Measurements from ENCODE around the gene ZC3H10.

Gene ZC3H10

GRCh38 chr12:56128670-56129205 lies 10.7 kb downstream of the ZC3H10 start:
- no peak for DNase-seq

DNA sequence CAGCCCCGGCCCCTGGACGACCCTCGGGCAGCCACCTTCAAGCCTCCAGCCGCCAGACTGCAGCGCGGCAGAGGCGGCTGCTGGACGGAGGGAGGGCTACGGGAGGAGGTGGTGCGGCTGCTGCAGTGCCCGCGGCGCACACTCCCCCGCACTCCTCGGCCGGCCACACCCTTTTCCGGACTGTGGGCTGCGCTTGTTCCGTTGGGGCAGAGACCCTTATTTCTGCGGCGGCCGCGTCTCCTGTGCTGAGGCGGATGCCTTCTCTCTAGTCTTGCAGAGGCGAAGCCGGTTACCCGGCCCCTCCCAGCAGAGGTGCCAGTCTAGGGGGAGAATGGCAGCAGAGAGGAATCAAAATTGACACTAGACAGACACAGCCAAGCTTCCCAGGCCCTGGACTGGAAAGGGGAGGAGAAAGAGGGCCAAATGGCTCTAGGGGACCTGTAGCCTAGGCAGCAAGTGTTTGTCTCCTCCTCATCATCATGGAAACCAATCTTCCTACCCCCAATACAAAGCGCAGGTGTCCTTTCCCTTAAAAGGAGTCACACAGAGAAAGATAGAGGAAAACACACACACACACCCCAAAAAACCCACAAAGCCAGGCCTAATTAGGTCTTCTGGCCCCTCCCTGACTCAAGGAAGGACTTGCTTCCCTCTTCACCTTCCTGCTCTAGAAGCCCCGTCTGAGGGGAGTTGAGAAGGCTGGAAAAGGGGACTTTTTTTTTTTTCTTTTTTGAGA lies 11.3 kb downstream of the ZC3H10 start:
- peak; percentile 62 for DNase-seq

DNA sequence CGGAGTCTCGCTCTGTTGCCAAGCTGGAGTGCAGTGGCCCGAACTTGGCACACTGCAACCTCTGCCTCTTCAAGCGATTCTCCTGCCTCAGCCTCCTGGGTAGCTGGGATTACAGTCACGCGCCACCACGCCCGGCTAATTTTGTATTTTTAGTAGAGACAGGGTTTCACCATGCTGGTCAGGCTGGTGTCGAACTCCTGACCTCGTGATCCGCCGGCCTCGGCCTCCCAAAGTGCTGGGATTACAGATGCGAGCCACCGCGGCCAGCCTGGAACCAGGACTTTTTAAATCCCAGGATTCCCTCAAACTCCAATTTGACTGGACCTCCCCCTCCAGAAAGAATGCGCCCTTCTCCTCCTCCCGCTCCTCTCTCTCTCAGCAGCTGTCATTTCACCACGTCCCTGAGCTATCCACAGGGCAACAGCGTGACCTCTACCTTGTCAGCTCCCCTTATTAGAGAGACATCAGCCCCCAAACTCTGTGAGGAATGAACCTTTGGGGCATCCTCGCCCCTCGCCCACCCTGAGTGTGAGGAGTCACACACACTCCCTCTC lies 12.0 kb downstream of the ZC3H10 start:
- DNase-seq, result no peak

DNA sequence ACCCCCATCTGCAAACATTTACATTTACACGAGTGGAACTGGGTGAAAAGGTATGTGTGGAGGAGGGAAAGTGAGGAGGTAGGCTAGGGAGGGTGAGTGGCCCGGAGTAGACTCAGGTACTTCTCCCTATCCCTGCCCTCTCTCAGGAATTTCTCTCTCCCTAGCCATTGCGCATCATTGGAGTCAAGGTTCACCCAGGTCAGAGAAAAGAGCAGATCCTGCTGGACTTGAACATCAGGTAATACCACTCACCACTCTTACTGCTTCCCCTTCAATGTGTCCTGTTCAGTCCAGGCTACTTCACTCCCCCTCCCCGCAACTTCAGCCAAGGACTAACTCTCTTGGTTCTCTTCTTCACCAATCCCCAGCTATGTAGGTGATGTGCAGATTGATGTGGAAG lies 12.8 kb downstream of the ZC3H10 start:
- DNase-seq, result no peak

- no peak for DNase-seq
Observed at GRCh38 chr12:56134897-56135296, 16.8 kb downstream of the ZC3H10 start.

DNA sequence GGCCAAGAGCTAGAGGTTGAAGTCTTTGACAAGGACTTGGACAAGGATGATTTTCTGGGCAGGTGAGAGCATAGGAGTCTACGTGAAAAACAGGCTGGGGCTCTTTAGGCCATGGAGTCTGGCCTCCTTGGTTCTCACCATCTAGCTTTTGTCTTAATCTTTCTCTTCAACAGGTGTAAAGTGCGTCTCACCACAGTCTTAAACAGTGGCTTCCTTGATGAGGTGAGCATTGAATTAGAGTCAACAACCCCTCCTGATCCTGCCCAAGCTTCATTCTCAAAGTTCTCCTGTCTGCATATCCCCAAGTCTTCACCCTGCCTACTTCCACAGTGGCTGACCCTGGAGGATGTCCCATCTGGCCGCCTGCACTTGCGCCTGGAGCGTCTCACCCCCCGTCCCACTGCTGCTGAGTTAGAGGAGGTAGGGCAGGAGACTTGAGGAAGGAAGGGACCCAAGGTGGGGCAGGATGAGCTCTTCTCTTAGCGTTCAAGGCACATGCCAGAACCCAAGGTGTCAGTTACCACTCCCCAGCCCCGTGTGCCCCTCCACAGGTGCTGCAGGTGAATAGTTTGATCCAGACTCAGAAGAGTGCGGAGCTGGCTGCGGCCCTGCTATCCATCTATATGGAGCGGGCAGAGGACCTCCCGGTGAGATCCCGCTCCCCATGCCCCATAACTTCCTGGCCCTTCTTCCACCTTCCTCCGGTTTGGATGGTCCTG lies 19.9 kb downstream of the ZC3H10 start:
- no peak for DNase-seq

- no peak for DNase-seq
Observed at GRCh38 chr12:56141946-56142784, 24.1 kb downstream of the ZC3H10 start.

DNA sequence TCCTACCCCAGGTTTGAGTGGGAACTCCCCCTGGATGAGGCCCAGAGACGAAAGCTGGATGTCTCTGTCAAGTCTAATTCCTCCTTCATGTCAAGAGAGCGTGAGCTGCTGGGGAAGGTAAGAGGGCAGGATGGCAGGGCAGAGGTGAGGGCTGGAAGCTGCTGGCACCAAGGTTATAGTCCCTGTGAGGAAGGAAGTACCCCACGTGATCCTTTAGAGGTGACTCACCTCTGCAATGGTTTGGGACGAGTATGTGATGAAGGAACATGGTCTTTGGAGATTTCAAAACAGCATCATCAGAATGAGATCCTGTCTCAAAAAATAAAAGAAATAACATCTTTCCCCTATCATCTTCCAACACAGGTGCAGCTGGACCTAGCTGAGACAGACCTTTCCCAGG lies 25.2 kb downstream of the ZC3H10 start:
- DNase-seq, result no peak

DNA sequence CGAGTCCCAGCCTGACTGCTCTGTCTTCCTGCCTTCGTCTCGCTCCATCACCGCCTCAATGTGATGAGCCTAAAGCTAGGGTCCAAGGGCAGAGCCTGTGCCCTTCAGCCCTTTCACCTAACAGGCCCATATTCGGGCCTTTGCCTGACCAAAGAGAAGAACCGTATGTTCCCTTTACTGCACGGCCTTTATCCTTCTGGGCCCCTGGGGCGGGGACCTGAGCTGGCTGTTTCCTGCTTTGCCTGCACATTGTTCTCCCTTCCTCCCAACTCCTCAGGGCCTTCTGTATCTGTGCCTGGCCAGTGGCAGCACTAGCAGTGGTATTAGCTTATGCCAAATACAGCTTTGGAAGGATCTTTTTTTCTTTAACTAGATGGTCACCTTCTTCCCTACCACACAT lies 25.8 kb downstream of the ZC3H10 start:
- no peak for DNase-seq

GRCh38 chr12:56145217-56145616 lies 27.2 kb downstream of the ZC3H10 start:
- DNase-seq, result no peak

DNA sequence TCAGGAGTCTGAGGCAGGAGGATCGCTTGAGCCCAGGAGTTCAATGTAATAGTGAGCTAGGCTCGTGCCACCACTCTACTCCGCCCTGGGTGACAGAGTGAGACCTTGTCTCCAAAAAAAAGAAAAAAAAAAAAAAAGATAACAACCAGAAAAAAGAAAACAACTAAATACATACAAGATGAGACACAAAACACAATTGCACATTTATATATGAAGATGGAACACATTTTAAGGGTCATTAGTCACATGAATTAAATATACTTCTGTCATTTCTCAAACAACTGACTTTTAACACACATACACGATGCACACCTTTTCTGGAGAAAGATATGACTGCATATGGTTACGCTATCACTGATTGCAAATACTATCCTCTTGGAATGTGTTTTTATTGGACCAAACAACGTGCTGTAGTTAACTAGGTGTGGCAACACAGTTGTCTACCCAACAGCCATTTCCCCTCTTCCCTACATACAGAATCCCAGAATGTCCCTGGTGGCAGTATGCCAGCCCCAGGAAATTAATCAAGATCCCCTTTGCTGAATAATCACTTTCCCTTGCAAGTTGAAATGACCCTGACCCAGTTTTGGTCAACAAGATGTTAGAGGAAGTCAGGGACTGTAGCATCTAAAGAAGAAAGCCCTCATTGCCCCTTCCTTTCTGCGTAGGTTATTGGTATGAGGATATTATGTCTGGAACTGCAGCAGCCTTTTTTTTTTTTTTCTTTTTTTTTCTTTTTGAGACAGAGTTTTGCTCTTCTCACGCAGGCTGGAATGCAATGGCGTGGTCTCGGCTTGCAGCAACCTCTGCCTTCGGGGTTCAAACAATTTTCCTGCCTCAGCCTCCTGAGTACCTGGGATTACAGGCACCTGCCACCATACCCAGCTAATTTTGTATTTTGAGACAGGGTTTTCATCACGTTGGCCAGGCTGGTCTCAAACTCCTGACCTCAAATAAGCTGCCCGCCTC lies 28.7 kb downstream of the ZC3H10 start:
- no peak for DNase-seq

DNA sequence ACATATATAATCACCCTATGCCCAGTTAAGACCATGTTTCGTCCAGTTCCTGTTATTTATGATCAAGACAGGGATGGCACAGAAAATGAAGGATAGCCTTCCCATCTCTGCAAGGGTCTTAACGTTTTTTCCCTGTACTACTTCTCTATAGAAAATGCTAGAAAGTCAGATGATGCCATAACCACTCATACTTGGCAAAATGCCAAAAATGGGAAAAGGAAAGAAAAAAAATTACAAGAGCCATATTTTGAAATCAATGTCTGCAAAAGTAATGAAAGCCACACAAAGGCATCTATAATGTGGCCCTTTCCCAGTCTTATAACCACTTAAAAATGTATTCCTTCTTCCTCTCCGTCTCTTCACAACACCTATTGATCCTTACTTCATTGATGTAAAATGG lies 32.5 kb downstream of the ZC3H10 start:
- no peak for DNase-seq

DNA sequence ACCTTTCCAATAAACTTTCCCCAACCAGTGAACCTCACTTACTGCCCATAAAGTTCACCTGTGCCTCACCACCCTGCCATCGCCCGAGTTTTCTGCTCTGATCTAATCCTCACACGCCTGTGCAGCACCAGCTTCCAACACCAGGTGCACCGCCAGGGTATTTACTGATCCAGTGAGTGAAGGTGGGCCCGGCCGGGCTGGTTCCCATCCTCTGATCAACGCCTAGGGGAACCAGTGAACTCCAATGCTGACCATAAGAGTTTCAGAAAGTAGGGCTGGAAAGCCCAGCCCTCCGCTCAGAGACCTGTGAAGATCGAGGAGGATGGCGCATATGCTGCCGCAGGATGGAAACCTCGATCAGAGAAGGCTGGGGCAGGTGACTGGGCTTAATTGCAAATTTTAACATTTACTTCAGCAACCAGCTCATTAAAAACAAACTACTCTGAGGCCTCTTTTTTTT lies 33.6 kb downstream of the ZC3H10 start:
- peak; percentile 55 for DNase-seq

DNA sequence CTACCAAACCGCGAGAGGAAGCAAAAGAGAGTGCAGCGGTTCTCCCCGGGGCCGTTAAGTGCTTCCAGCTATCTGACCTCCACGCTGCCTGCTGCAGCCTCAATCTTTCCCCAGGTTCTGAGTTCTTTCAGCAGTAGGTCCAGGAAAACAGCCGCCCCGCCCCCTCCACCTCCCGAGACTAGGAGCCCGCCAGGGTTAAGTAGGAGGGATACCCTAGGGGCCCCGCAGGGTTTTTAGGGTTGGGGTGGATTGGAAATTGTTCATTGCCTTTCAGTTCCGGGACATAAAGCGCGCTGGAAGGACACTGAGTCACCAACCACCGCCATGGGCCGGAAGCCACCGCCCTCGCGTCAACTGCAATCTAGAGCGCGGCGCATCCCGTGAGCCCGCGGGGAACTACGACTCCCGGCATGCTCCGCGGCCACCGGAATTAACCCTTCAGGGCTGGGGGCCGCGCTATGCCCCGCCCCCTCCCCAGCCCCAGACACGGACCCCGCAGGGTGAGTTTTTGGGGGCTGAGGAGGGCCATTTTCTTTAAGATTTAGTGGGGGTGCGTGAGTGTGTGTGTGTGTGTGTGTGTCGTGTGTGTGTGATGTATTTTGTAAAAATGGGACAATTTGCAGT lies 34.2 kb downstream of the ZC3H10 start, which contains the start of gene MYL6B:
MYL6B (plus strand) TSS at position 456 of the 624 bp plus-strand sequence. CDS start 1,332 bp downstream, outside the sequence.
- DNase-seq, result peak; percentile 93

- no peak for DNase-seq
Observed at GRCh38 chr12:56152756-56153677, 35.0 kb downstream of the ZC3H10 start.

GRCh38 chr12:56153678-56154065 lies 35.6 kb downstream of the ZC3H10 start:
- no peak for DNase-seq

DNA sequence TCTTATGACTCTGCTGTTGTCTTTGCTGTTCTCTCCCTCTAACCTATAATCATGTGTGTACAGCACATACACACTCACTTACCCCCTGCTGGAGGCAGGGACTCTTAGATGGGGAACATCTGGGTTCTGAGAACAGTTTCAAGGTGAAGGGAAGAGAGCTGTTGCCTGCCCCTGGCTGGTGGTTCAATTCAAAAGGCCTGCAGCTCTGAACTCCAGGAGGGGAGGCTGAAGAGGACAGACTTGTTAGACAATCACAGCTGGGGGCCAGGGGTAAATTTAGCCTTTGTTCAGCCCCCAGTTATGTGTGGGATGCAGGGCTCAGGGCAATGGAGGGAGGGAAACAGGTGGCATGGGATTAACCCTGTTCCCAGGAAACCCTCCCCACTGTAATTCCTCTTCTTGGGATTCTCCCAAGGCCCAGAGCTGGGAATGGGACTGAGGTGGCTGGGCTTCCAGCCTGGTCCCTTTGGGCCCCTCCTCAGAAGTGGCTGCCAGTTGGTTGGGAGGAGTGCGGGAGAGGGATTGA lies 36.2 kb downstream of the ZC3H10 start:
- no peak for DNase-seq

DNA sequence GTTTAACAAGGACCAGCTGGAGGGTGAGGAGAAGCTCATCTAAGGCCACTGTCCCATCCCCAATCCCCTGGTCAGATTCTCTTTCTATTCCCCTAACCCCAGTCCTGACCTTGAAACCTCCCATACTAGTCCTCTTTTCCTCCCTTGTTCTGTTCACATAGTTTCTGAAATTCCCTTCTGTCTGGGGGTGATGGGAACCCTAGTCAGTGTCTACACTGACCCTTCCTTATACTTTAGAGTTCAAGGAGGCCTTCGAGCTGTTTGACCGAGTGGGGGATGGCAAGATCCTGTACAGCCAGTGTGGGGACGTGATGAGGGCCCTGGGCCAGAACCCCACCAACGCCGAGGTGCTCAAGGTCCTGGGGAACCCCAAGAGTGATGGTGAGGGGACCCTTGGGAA lies 36.8 kb downstream of the ZC3H10 start:
- DNase-seq, result no peak

GRCh38 chr12:56155256-56155845 lies 37.3 kb downstream of the ZC3H10 start:
- no peak for DNase-seq

Data from NCI-H226 (cell line).